ENCODE results near the gene TSSK2.

DNA sequence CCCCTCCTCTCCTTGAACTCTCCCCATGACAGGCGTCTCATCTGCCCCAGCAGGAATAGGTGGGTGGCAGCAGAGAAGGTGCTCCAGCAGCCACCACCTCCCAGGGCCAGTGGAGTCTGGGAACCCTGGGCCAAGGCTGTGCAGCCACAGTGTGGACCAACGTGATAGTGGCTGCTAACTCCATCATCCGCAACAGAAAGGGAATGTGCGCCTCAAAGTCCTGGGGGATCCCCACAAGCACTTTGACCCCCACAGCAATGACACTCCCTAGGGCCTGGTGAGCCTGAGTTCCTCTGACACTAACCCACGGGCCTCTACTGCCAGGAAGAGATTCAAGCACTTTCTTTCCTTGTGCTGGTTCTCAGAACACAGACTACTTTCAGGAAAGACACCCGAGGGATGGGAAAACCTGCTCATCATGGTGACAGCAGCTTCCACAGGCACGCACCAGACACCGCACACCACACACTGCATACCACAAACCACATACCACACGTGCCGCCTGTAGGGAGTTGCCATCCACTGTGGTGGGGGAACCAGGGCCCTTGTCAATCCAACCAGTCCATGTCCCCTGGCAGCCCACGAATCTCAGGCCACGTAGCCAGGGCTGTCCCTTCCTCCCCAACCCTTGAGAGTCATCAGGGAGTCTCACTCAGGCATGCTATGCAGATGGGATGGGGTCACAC, 50.8 kb downstream of the TSSK2 start:
- TF ChIP-seq KDM5A (IDR thresholded peaks at IDR 0.05; ENCODE audit: low read length) (no peak), POLR2AphosphoS5 (IDR thresholded peaks at IDR 0.05; ENCODE audit: low read depth, low read length) (no peak), SUZ12 (IDR thresholded peaks at IDR 0.05; ENCODE audit: low read length) (no peak), SP2 (IDR thresholded peaks at IDR 0.05; ENCODE audit: low read length) (no peak)
- TF ChIP-seq, protein P1, sequence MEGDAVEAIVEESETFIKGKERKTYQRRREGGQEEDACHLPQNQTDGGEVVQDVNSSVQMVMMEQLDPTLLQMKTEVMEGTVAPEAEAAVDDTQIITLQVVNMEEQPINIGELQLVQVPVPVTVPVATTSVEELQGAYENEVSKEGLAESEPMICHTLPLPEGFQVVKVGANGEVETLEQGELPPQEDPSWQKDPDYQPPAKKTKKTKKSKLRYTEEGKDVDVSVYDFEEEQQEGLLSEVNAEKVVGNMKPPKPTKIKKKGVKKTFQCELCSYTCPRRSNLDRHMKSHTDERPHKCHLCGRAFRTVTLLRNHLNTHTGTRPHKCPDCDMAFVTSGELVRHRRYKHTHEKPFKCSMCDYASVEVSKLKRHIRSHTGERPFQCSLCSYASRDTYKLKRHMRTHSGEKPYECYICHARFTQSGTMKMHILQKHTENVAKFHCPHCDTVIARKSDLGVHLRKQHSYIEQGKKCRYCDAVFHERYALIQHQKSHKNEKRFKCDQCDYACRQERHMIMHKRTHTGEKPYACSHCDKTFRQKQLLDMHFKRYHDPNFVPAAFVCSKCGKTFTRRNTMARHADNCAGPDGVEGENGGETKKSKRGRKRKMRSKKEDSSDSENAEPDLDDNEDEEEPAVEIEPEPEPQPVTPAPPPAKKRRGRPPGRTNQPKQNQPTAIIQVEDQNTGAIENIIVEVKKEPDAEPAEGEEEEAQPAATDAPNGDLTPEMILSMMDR (IDR thresholded peaks at IDR 0.05; ENCODE audit: control extremely low read depth in 1 of 3, insufficient read depth in 1 of 3, low read depth in 1 of 3, low read length in 3 of 3): no peak
- TF ChIP-seq, protein P2, sequence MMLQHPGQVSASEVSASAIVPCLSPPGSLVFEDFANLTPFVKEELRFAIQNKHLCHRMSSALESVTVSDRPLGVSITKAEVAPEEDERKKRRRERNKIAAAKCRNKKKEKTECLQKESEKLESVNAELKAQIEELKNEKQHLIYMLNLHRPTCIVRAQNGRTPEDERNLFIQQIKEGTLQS (IDR thresholded peaks at IDR 0.05; ENCODE audit: insufficient read depth, low read depth, low read length): no peak
- TF ChIP-seq, protein P3, sequence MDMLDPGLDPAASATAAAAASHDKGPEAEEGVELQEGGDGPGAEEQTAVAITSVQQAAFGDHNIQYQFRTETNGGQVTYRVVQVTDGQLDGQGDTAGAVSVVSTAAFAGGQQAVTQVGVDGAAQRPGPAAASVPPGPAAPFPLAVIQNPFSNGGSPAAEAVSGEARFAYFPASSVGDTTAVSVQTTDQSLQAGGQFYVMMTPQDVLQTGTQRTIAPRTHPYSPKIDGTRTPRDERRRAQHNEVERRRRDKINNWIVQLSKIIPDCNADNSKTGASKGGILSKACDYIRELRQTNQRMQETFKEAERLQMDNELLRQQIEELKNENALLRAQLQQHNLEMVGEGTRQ (IDR thresholded peaks at IDR 0.05; ENCODE audit: low read length): no peak

Data from H1 (cell line).